GM23338 (cell line): Measurements from ENCODE around the gene SERPINB6. TPM values are rescaled to one million over a fixed set of nuclear protein-coding genes. Genes with fewer than 3 reads are reported as not detected.
A peak's percentile ranks its signal among the peaks of the same experiment; 100 is the strongest.

Source experiments
- ATAC-seq: fragments of 200-7000 bp; cut with Tn5 transposase; 3 replicates; pipeline ENCODE4 v1.9.1; 2020
- DNase-seq: peaks from one replicate; pipeline ENCODE4 v3.0.0-alpha.2; 2015; ENCODE audit warnings: low spot score
- H2AFZ ChIP-seq: fragments of 200-600 bp; sonication (generic); 2 replicates; pipeline ENCODE4 v1.8.0; 2016; ENCODE audit warnings: antibody characterized with exemption, mild to moderate bottlenecking, moderate library complexity
- H3F3A ChIP-seq: fragments of 200-600 bp; sonication (generic); replicated peaks from 2 replicates; pipeline ENCODE4 v1.8.0; 2017; ENCODE audit warnings: antibody characterized with exemption, mixed run types, low read depth
- H3K27ac ChIP-seq: fragments of 200-600 bp; sonication (generic); 2 replicates; pipeline ENCODE4 v1.6.1; 2016; ENCODE audit warnings: low read depth
- H3K27me3 ChIP-seq: fragments of 200-600 bp; sonication (generic); 2 replicates; pipeline ENCODE4 v1.8.0; 2016; ENCODE audit warnings: mild to moderate bottlenecking, mixed run types, moderate library complexity; ENCODE audit not compliant: insufficient read depth
- H3K36me3 ChIP-seq: fragments of 200-600 bp; sonication (generic); 2 replicates; pipeline ENCODE4 v1.8.0; 2016; ENCODE audit warnings: mild to moderate bottlenecking; ENCODE audit not compliant: insufficient read depth
- H3K4me1 ChIP-seq: fragments of 200-600 bp; sonication (generic); 2 replicates; pipeline ENCODE4 v1.8.0; 2016; ENCODE audit warnings: mild to moderate bottlenecking, moderate library complexity; ENCODE audit not compliant: insufficient read depth
- H3K4me2 ChIP-seq: fragments of 200-600 bp; sonication (generic); 2 replicates; pipeline ENCODE4 v1.7.1; 2017; ENCODE audit warnings: mixed run types
- H3K4me3 ChIP-seq: fragments of 200-600 bp; sonication (generic); 2 replicates; pipeline ENCODE4 v1.6.1; 2016; ENCODE audit warnings: mixed run types
- H3K79me2 ChIP-seq: fragments of 200-600 bp; sonication (generic); replicated peaks from 2 replicates; pipeline ENCODE4 v1.8.0; 2017; ENCODE audit warnings: mild to moderate bottlenecking; ENCODE audit not compliant: insufficient read depth
- H3K9me2 ChIP-seq: fragments of 200-600 bp; sonication (generic); 2 replicates; pipeline ENCODE4 v1.8.0; 2017; ENCODE audit not compliant: insufficient read depth
- H4K20me1 ChIP-seq: fragments of 200-600 bp; sonication (generic); replicated peaks from 2 replicates; pipeline ENCODE4 v1.8.0; 2017; ENCODE audit warnings: mild to moderate bottlenecking; ENCODE audit not compliant: insufficient read depth
- H3K27ac Mint-ChIP-seq: 2 replicates; pipeline ENCODE4 v1.8.0; 2020; ENCODE audit warnings: inconsistent platforms, mild to moderate bottlenecking, moderate library complexity, mixed read lengths
- H3K27me3 Mint-ChIP-seq: 3 replicates; pipeline ENCODE4 v1.8.0; 2022; ENCODE audit warnings: low read depth, mild to moderate bottlenecking, moderate library complexity, mixed read lengths, inconsistent platforms; ENCODE audit not compliant: insufficient read depth, poor library complexity
- H3K36me3 Mint-ChIP-seq: 3 replicates; pipeline ENCODE4 v1.8.0; 2021; ENCODE audit warnings: low read depth, mild to moderate bottlenecking, inconsistent platforms, moderate library complexity, mixed read lengths
- H3K4me1 Mint-ChIP-seq: 3 replicates; pipeline ENCODE4 v1.8.0; 2020; ENCODE audit warnings: mild to moderate bottlenecking, inconsistent platforms, mixed read lengths
- H3K4me3 Mint-ChIP-seq: 3 replicates; pipeline ENCODE4 v1.8.0; 2021; ENCODE audit warnings: moderate library complexity, mild to moderate bottlenecking, inconsistent platforms, mixed read lengths
- H3K9me3 Mint-ChIP-seq: 3 replicates; pipeline ENCODE4 v1.8.0; 2020; ENCODE audit warnings: moderate library complexity, mild to moderate bottlenecking, inconsistent platforms, mixed read lengths
- POLR2AphosphoS5 ChIP-seq: IDR thresholded peaks from 2 replicates; pipeline ENCODE4 v1.6.1; 2016; ENCODE audit warnings: antibody characterized with exemption, low read depth
- ZNF331 ChIP-seq: fragments of 250-450 bp; sonication (Bioruptor Pico); IDR thresholded peaks from 2 replicates; pipeline ENCODE4 v1.5.0; 2020; ENCODE audit warnings: low read depth, mild to moderate bottlenecking, moderate library complexity
- polyA plus RNA-seq: library from polyadenylated mRNA; unstranded; fragments of >200 nt; fragmentation: Nextera tagmentation; extraction: Ambion mirVana; gene quantifications from 2 replicates; pipeline ENCODE4 v1.2.1, GENCODE V29; 2016
- total RNA-seq: library from RNA; depleted of rRNA; stranded (reverse); fragments of >200 nt; shearing (Covaris generic); gene quantifications from 2 replicates; pipeline ENCODE4 v1.2.3, GENCODE V29; 2014
- TF ChIP-seq, protein P1 (sequence below): fragments of 250-450 bp; sonication (Bioruptor Pico); IDR thresholded peaks from 2 replicates; pipeline ENCODE4 v1.5.0; 2020; ENCODE audit warnings: mild to moderate bottlenecking, moderate library complexity
- TF ChIP-seq, protein P2 (sequence below): IDR thresholded peaks from 2 replicates; pipeline ENCODE4 v1.6.1; 2016; ENCODE audit warnings: antibody characterized with exemption

SERPINB6 gene
- total and polyA plus RNA-seq, 2 experiments from 2014 or later: 25.9 to 38.5 TPM

DNA sequence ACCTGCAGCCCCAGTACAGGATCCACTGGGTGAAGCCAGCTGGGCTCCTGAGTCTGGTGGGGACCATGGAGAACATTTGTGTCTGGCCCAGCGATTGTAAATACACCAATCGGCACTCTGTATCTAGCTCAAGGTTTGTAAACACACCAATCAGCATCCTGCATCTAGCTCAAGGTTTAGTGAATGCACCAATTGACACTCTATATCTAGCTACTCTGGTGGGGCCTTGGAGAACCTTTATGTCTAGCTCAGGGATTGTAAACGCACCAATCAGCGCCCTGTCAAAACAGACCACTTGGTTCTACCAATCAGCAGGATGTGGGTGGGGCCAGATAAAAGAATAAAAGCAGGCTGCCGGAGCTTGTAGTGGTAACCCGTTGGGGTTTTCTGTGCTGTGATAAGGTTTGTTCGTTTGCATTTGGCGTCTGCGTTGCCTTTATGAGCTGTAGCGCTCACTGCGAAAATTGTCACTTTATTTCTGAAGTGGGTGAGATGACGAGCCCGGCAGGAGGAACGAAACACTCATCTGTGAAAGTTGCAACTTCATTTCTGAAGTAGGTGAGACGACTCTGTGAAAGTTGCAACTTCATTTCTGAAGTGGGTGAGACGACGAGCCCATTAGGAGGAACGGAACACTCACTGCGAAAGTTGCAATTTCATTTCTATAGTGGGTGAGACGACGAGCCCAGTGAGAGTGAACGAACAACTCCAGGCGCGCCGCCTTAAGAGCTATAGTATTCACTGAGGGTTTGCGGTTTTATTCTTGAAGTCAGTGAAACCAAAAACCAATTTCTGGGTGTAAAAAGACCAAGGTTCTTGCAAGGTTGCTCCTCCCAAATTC, 31.1 kb downstream of the SERPINB6 start:
- Histone ChIP-seq H3K27me3 (no peaks in the 10 kb centered on the region), H3K4me3 (no peak overlapping the region), H3K4me1 (peaks cover 19% of the 10 kb centered on the region), H3K9me2 (no peaks in the 10 kb centered on the region), H4K20me1 (no peaks in the 10 kb centered on the region), H3K79me2 (no peaks in the 10 kb centered on the region), H3K4me2 (no peak overlapping the region), H3K27ac (no peak overlapping the region), H2AFZ (peak overlapping the region; percentile 10; the same call in 1 of the 2 replicates), H3F3A (0 out of 2 replicates have a peak, but pooled peaks cover 5% of the 10 kb centered on the region), H3K36me3 (no peaks in the 10 kb centered on the region)
- Mint-ChIP-seq H3K9me3 (peaks cover 9% of the 10 kb centered on the region; the same call in 2 of the 3 replicates), H3K27ac (no peak overlapping the region), H3K4me1 (peaks cover 18% of the 10 kb centered on the region), H3K4me3 (no peak overlapping the region), H3K27me3 (peaks cover 4% of the 10 kb centered on the region), H3K36me3 (no peaks in the 10 kb centered on the region)
- TF ChIP-seq, protein P1, sequence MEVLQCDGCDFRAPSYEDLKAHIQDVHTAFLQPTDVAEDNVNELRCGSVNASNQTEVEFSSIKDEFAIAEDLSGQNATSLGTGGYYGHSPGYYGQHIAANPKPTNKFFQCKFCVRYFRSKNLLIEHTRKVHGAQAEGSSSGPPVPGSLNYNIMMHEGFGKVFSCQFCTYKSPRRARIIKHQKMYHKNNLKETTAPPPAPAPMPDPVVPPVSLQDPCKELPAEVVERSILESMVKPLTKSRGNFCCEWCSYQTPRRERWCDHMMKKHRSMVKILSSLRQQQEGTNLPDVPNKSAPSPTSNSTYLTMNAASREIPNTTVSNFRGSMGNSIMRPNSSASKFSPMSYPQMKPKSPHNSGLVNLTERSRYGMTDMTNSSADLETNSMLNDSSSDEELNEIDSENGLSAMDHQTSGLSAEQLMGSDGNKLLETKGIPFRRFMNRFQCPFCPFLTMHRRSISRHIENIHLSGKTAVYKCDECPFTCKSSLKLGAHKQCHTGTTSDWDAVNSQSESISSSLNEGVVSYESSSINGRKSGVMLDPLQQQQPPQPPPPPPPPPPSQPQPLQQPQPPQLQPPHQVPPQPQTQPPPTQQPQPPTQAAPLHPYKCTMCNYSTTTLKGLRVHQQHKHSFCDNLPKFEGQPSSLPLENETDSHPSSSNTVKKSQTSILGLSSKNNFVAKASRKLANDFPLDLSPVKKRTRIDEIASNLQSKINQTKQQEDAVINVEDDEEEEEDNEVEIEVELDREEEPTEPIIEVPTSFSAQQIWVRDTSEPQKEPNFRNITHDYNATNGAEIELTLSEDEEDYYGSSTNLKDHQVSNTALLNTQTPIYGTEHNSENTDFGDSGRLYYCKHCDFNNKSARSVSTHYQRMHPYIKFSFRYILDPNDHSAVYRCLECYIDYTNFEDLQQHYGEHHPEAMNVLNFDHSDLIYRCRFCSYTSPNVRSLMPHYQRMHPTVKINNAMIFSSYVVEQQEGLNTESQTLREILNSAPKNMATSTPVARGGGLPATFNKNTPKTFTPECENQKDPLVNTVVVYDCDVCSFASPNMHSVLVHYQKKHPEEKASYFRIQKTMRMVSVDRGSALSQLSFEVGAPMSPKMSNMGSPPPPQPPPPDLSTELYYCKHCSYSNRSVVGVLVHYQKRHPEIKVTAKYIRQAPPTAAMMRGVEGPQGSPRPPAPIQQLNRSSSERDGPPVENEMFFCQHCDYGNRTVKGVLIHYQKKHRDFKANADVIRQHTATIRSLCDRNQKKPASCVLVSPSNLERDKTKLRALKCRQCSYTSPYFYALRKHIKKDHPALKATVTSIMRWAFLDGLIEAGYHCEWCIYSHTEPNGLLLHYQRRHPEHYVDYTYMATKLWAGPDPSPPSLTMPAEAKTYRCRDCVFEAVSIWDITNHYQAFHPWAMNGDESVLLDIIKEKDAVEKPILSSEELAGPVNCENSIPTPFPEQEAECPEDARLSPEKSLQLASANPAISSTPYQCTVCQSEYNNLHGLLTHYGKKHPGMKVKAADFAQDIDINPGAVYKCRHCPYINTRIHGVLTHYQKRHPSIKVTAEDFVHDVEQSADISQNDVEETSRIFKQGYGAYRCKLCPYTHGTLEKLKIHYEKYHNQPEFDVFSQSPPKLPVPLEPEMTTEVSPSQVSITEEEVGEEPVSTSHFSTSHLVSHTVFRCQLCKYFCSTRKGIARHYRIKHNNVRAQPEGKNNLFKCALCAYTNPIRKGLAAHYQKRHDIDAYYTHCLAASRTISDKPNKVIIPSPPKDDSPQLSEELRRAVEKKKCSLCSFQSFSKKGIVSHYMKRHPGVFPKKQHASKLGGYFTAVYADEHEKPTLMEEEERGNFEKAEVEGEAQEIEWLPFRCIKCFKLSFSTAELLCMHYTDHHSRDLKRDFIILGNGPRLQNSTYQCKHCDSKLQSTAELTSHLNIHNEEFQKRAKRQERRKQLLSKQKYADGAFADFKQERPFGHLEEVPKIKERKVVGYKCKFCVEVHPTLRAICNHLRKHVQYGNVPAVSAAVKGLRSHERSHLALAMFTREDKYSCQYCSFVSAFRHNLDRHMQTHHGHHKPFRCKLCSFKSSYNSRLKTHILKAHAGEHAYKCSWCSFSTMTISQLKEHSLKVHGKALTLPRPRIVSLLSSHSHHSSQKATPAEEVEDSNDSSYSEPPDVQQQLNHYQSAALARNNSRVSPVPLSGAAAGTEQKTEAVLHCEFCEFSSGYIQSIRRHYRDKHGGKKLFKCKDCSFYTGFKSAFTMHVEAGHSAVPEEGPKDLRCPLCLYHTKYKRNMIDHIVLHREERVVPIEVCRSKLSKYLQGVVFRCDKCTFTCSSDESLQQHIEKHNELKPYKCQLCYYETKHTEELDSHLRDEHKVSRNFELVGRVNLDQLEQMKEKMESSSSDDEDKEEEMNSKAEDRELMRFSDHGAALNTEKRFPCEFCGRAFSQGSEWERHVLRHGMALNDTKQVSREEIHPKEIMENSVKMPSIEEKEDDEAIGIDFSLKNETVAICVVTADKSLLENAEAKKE (CRISPR knock-in tag): no peak
- peak; percentile 41; the same call in 1 of the 2 replicates for TF ChIP-seq POLR2AphosphoS5
- ATAC-seq (no peak), DNase-seq (no peak)

DNA sequence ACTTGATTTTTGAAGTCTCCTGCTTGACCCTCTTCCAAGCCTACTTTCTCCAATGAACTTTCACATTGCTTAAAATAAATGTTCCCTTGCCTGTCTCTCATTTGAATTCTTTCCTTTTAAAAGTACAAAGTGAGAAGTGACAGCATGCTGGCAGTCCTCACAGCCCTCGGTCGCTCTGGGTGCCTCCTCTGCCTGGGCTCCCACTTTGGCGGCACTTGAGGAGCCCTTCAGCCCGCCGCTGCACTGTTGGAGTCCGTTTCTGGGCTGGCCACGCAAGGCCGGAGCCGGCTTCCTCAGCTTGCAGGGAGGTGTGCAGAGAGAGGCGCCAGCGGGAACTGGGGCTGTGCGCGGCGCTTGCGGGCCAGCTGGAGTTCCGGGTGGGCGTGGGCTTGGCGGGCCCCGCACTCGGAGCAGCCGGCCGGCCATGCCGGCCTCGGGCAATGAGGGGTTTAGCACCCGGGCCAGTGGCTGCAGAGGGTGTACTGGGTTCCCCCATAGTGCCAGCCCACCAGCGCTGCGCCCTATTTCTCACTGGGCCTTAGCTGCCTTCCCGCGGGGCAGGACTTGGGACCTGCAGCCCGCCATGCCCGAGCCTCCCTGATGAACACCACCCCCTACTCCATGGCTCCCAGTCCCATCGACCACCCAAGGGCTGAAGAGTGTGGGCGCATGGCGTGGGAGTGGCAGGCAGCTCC, 31.9 kb downstream of the SERPINB6 start:
- Histone ChIP-seq H3K36me3 (no peaks in the 10 kb centered on the region), H3F3A (0 out of 2 replicates have a peak, but pooled peaks cover 5% of the 10 kb centered on the region), H3K79me2 (no peaks in the 10 kb centered on the region), H3K27ac (no peak overlapping the region), H3K4me1 (peaks cover 18% of the 10 kb centered on the region), H2AFZ (no peak overlapping the region), H4K20me1 (no peaks in the 10 kb centered on the region), H3K4me2 (no peak overlapping the region), H3K4me3 (no peak overlapping the region), H3K27me3 (no peaks in the 10 kb centered on the region), H3K9me2 (no peaks in the 10 kb centered on the region)
- no peak overlapping the region for H3K27ac Mint-ChIP-seq
- ATAC-seq (no peak), DNase-seq (no peak)
- peaks cover 9% of the 10 kb centered on the region; the same call in 2 of the 3 replicates for H3K9me3 Mint-ChIP-seq
- H3K4me3 Mint-ChIP-seq: no peak overlapping the region
- H3K27me3 Mint-ChIP-seq: peaks cover 4% of the 10 kb centered on the region
- peaks cover 12% of the 10 kb centered on the region for H3K4me1 Mint-ChIP-seq
- H3K36me3 Mint-ChIP-seq: no peaks in the 10 kb centered on the region
- TF ChIP-seq, protein P2, sequence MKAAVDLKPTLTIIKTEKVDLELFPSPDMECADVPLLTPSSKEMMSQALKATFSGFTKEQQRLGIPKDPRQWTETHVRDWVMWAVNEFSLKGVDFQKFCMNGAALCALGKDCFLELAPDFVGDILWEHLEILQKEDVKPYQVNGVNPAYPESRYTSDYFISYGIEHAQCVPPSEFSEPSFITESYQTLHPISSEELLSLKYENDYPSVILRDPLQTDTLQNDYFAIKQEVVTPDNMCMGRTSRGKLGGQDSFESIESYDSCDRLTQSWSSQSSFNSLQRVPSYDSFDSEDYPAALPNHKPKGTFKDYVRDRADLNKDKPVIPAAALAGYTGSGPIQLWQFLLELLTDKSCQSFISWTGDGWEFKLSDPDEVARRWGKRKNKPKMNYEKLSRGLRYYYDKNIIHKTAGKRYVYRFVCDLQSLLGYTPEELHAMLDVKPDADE: no peak
- TF ChIP-seq POLR2AphosphoS5 (no peak), ZNF331 (no peak)
